HG02973 (cell line): ENCODE measurements around the gene IQUB.
A peak's percentile ranks its signal among the peaks of the same experiment; 100 is the strongest.
"Not testable (repeated sequence)": the region's sequence is repeated elsewhere in the genome, so short reads cannot be mapped to it uniquely, and the experiment has no call there.

Experiments used
- ATAC-seq: cut with Tn5 transposase; IDR thresholded peaks from one replicate; pipeline ENCODE4 v1.9.1; 2021; ENCODE audit warnings: moderate library complexity; ENCODE audit not compliant: unreplicated experiment

IQUB gene

DNA sequence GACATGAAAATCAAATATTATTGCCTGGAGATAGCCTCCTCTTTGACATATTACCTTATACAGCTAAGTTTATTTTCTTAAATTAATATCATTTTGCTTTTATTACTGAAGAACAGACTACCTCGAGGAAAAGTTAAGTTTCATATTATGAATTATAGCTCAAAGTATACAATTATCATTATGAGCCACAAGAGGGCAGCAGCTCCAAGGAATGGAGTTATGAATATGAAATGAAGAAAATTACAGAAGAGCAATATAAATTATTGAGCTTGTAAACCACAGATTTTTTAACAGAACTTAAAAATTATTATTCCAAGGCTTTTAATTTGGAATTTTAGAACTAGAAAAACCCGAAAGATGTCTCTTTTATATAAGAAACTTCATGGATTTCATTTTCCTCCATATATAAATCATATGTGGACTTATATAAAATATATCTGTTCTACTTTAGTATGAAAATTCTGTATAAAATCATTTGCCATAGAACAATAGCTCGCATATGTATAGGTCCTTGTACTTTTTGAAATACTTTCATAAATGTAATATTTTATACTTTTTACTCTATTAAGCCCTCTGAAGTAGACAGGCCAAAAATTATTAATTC is 40.1 kb downstream of the IQUB start:
- peak; percentile 65 for ATAC-seq

- peak; percentile 85 for ATAC-seq
These were observed 41.9 kb downstream of the IQUB start for GRCh38 chr7:123492485-123492884.

GRCh38 chr7:123485721-123486120 is 48.7 kb downstream of the IQUB start:
- ATAC-seq: no peak

- no peak for ATAC-seq
These were observed 49.2 kb downstream of the IQUB start for GRCh38 chr7:123485187-123485586.

- no peak for ATAC-seq
These were observed 50.2 kb downstream of the IQUB start for GRCh38 chr7:123484199-123484598.

DNA sequence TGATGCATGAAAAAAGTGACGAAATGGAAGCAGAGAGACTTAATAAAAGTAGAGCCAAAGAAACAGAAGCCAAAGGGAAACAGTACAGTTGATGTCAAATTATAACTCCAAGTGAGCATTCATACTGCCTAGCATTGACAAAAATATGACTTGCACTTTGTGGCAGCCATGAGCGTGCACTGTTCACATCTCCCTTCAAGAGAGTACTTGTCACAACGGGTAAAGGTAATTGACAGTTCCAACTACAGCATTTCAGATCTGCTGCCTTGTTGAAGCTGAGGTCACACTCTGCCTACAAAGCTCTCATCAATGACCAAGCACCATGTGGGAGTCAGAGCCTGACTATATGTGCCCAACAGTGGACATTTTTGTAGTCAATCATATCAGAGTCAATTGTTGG is 54.3 kb downstream of the IQUB start:
- no peak for ATAC-seq

- not testable (repeated sequence) for ATAC-seq
These were observed 56.3 kb downstream of the IQUB start for GRCh38 chr7:123478056-123478455.

GRCh38 chr7:123472750-123473445 is 61.5 kb downstream of the IQUB start:
- no peak for ATAC-seq

DNA sequence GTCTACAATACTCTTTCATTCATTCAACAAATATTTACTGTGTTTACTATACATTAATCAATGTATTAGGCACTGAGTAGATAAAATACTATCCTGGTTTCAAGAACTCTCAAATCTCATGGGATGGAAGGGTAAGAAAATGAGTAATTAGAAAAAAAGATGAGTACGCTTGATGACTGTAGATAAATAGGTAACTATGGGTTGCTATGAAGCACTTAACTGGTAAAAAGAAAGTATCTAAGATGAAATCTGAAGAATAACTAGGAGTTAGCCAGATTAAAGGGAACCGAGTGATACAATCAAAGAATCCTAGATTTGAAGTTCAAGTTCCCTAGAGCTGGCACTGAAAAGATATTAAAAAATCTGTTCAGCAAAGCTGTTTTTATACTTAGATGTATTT is 62.1 kb downstream of the IQUB start:
- ATAC-seq: no peak

- ATAC-seq: no peak
These were observed 66.1 kb downstream of the IQUB start for GRCh38 chr7:123468303-123468702.

GRCh38 chr7:123463890-123464289 is 70.5 kb downstream of the IQUB start:
- no peak for ATAC-seq

DNA sequence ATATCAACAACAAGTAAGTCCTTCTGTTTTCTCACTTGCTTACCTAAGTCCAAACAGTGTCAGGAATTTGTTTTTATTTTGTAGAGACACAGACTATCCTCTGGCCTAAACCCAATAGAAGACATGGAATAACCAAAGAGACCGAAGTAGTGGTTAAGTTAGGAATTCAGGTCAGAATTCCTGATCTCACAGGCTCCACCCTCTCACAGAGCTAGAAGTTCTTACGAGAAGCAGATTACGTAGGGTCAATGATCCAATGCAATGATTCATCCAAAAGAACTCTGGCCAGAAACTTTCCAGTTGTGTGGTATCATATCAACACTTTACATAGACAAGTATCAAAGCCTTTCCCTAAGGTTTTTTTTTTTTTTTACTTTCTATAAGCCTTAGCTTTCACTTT is 73.8 kb downstream of the IQUB start:
- ATAC-seq: no peak

DNA sequence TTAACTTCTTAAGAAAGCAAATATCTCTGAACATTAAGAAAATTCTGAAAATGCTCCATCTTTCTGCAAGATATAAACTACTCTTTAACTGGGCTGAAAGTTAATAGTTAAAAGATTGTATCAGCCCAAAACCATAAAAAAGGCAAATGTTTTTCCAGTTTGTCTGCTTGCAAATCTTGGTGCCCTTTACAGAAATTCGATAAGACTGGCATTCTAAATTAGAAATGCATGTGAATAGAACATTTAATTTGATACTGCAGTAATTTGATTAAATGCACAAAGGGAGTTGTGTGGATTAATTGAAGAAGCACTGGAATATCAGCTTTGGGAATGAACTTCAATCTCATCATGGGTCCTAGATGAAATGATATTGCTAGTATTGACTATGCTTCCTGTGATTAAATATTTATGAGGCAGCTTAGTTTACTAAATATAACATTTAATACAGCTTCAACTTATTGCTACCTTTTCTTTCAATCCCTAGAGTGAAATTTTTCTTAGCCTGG is 78.4 kb downstream of the IQUB start:
- ATAC-seq: no peak

GRCh38 chr7:123440101-123440548 is 94.3 kb downstream of the IQUB start:
- ATAC-seq: no peak

- no peak for ATAC-seq
These were observed 95.2 kb downstream of the IQUB start for GRCh38 chr7:123439191-123439590.

GRCh38 chr7:123437447-123437995 is 96.9 kb downstream of the IQUB start:
- no peak for ATAC-seq

DNA sequence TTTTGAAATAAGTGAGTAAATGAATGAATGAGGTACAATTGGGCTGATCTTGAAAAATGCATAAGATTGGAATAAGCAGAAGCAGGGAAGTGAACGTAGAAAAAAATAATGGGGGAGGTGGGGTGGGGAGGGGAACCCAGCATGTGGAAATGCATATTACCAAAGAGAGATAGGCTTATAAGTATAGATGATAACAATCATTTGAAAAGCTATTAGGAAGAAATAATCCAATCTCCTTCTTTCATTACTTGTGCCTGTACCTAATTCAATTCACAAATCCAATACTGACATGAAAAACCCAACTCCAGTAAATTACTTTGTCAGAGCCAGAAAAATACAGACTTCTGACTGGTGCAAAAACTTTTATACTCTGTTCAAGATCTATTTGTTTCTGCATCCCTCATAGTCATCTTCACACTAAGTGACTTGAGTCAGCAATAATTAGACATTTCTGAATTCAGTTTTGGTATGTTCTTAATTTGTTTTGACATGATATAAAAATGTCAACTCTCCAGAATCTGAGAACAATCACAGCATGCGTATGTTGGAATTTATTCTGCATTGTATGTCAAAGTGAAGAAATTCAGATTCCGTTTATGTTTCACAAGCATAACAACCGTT is 99.2 kb downstream of the IQUB start:
- ATAC-seq: no peak

GRCh38 chr7:123433665-123434064 is 100.7 kb downstream of the IQUB start:
- no peak for ATAC-seq

DNA sequence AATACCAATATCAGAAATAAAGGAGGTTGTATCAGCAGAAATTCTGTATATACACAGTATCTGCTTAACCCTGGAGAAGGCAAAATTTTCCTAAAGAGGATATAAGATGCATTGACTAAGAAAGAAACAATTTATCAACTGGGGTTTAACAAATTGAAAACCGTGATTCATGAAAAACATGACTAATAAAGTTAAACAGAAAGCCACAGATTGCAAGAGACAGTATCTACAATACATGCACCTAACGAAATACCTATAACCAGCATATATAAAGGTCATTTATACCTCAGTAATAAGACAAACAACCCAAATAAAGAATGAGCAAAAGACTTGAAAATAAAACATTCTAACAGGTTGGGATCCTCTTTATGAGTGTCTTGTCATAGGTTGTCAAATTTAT is 101.8 kb downstream of the IQUB start:
- no peak for ATAC-seq

DNA sequence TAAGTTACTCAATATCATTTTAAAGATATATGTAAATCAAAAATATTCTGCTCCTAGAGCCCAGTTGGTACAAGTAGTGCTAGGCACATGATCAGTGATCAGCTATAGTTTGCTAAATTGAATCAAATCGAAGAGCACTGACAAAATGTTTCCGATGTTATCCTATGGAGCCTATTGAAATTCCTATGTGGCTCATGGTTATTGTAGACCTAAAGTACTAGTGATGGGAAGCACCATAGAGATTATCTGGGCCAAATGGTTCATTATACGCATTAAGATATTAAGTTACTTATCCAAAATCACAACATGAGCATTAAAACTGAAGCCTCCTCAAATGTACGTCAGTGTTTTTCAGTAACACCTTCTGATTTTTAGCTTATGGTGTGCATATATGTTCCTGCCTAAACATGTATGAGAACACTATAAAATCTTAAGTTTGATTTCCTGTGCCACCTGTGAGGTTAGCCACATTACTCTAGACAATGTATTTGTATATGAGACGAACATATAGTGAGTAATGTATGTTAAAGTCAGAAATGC is 103.2 kb downstream of the IQUB start:
- no peak for ATAC-seq

DNA sequence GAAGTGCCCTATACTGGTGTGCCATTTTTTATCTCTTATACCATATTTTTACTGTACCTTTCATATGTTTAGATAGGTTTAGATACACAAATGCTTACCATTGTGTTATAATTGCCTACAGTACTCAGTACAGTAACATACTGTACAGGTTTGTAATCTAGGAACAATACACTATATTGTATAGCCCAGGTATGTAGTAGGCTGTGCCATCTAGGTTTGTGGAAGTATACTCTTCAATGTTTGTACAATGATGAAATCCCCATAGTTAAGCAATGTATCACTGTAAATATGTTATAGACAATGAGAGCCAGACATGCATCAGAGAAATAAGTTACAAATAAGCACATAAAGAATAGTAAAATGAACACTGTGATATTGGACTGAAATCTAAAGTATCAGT is 109.1 kb downstream of the IQUB start:
- ATAC-seq: no peak

- ATAC-seq: no peak
These were observed 109.9 kb downstream of the IQUB start for GRCh38 chr7:123424463-123424862.
